ENCODE results near the gene PROSER3. TPM values are rescaled to one million over a fixed set of nuclear protein-coding genes. Genes with fewer than 3 reads are reported as not detected.

Gene PROSER3
- total RNA-seq, 2 experiments from 2014 or later = 17.2 to 66.1 TPM

GRCh38 chr19:35812220-35813042 is 54.5 kb downstream of the PROSER3 start, which contains the start of gene PRODH2:
Gene PRODH2 (minus strand): TSS chr19:35812845. CDS start chr19:35812805, 40 bp downstream.
- H3K27ac ChIP-seq (ENCODE audit: low read depth, low read length, poor library complexity, severe bottlenecking) = no peak within 1 kb of the TSS
- H2AFZ ChIP-seq (ENCODE audit: low read length) = no peak within 1 kb of the TSS
- POLR2A ChIA-PET = no interaction called here
- H3K79me2 ChIP-seq (ENCODE audit: insufficient read depth, low read depth, low read length) = no peaks in the 10 kb centered on the region
- no peaks in the 10 kb centered on the region for H3K9me2 ChIP-seq (ENCODE audit: insufficient read depth, low read length)
- H3K36me3 ChIP-seq (ENCODE audit: insufficient read depth, low read length) = no peaks in the 10 kb centered on the region
- H3K4me2 ChIP-seq (ENCODE audit: low read length) = no peak within 1 kb of the TSS
- no peaks in the 10 kb centered on the region for H3K4me1 ChIP-seq (ENCODE audit: insufficient read depth, low read length, poor library complexity, severe bottlenecking)
- no peak within 1 kb of the TSS for H3K4me3 ChIP-seq (ENCODE audit: low read depth, low read length, poor library complexity, severe bottlenecking)
- CTCF ChIA-PET (ENCODE audit: unreplicated experiment) = no interaction called here
- H3K9me3 ChIP-seq (ENCODE audit: low read length) = no peaks in the 10 kb centered on the region
- no peak for DNase-seq (ENCODE audit: low spot score)
- no TSS peak for BruUV-seq (replicated peaks)
- TF ChIP-seq CTCF (conservative IDR thresholded peaks at IDR 0.05; ENCODE audit: low read length) (0 out of 2 replicates have a peak, but pooled peaks have one; percentile 23), EZH2phosphoT487 (IDR thresholded peaks at IDR 0.05; ENCODE audit: borderline replicate concordance, low read depth, low read length) (no peak)
- intact Hi-C loops (cut with micrococcal nuclease; ENCODE audit: unreplicated experiment) = no loop called here
- no peaks in the 10 kb centered on the region for H4K20me1 ChIP-seq (ENCODE audit: insufficient read depth, low read length)

- Histone ChIP-seq H3K27ac (ENCODE audit: low read depth, low read length, poor library complexity, severe bottlenecking) (no peak overlapping the region), H3K9me2 (ENCODE audit: insufficient read depth, low read length) (no peaks in the 10 kb centered on the region), H4K20me1 (ENCODE audit: insufficient read depth, low read length) (no peaks in the 10 kb centered on the region), H3K4me3 (ENCODE audit: low read depth, low read length, poor library complexity, severe bottlenecking) (no peak overlapping the region), H3K9me3 (ENCODE audit: low read length) (no peaks in the 10 kb centered on the region), H3K79me2 (ENCODE audit: insufficient read depth, low read depth, low read length) (no peaks in the 10 kb centered on the region), H3K4me1 (ENCODE audit: insufficient read depth, low read length, poor library complexity, severe bottlenecking) (no peaks in the 10 kb centered on the region), H2AFZ (ENCODE audit: low read length) (no peak overlapping the region), H3K36me3 (ENCODE audit: insufficient read depth, low read length) (no peaks in the 10 kb centered on the region), H3K4me2 (ENCODE audit: low read length) (no peak overlapping the region)
- CTCF ChIA-PET (ENCODE audit: unreplicated experiment) = no interaction called here
- no TSS peak for BruUV-seq (replicated peaks)
- POLR2A ChIA-PET = no interaction called here
- intact Hi-C loops (cut with micrococcal nuclease; ENCODE audit: unreplicated experiment) = no loop called here
- DNase-seq (ENCODE audit: low spot score) = no peak
- no peak for TF ChIP-seq CTCF (conservative IDR thresholded peaks at IDR 0.05; ENCODE audit: low read length)
Measured at GRCh38 chr19:35813043-35813890, 55.3 kb downstream of the PROSER3 start.

Measured in OCI-LY7 (cell line).